ENCODE results near the gene SORCS2.

DNA sequence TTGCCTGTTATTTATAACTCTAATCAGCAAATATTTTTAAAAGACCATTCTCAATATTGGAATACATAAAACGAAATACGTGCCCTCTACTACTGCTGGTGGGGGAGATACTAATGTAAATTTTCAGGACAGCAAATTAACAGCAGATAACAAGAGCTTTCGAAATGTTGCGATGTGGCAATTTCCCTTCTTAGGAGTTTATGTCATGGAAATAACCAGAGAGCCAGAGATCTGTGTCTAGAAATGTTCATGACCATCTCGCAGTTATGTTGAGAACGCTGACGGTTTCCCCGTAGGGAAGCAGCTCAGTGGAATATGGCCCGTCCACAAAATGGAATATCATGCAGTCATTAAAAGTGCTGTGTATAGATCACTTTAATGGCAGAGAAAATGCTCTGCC lies 480.8 kb downstream of the SORCS2 start:
- TF ChIP-seq, protein P1, sequence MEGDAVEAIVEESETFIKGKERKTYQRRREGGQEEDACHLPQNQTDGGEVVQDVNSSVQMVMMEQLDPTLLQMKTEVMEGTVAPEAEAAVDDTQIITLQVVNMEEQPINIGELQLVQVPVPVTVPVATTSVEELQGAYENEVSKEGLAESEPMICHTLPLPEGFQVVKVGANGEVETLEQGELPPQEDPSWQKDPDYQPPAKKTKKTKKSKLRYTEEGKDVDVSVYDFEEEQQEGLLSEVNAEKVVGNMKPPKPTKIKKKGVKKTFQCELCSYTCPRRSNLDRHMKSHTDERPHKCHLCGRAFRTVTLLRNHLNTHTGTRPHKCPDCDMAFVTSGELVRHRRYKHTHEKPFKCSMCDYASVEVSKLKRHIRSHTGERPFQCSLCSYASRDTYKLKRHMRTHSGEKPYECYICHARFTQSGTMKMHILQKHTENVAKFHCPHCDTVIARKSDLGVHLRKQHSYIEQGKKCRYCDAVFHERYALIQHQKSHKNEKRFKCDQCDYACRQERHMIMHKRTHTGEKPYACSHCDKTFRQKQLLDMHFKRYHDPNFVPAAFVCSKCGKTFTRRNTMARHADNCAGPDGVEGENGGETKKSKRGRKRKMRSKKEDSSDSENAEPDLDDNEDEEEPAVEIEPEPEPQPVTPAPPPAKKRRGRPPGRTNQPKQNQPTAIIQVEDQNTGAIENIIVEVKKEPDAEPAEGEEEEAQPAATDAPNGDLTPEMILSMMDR (IDR thresholded peaks at IDR 0.05; ENCODE audit: low read depth, low read length): no peak
- TF ChIP-seq, protein P2, sequence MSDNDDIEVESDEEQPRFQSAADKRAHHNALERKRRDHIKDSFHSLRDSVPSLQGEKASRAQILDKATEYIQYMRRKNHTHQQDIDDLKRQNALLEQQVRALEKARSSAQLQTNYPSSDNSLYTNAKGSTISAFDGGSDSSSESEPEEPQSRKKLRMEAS (IDR thresholded peaks at IDR 0.05; ENCODE audit: low read depth, low read length): peak; percentile 45; the same call in 1 of the 2 replicates
